GM21381 (cell line): Measurements from ENCODE around the gene ATP8A1.

ENCODE experiments used
- ATAC-seq: cut with Tn5 transposase; IDR thresholded peaks from one replicate; pipeline ENCODE4 v1.9.1; 2021; ENCODE audit warnings: mild to moderate bottlenecking, moderate library complexity; ENCODE audit not compliant: unreplicated experiment

ATP8A1 gene

GRCh38 chr4:42627885-42628646, 28.8 kb downstream of the ATP8A1 start:
- ATAC-seq = peak; percentile 88

DNA sequence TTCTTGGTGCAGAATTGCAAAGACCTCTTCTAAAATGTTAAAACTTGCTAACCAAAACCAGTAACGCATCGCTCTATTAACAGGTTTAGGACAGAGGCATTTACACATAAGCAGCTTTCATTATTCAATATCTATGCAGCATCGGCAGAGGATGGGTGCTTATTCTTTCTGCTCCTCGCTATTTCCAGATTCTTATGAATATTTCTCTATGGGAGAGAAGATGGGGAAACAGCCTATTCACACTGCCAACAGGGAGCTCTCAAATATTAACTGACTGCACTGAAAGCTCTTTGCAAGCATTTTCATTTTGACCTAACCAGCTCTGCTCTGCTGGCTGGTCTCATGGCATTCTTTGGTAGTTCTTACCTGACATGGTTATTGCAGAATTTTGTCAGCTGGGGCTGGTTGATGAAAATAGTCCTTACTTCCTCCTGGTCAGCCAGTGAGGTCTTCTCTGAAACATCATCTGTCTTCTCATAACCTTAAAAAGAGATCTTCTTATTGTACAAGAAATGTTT, 30.2 kb downstream of the ATP8A1 start:
- no peak for ATAC-seq

GRCh38 chr4:42625329-42625728, 31.6 kb downstream of the ATP8A1 start:
- ATAC-seq = no peak

DNA sequence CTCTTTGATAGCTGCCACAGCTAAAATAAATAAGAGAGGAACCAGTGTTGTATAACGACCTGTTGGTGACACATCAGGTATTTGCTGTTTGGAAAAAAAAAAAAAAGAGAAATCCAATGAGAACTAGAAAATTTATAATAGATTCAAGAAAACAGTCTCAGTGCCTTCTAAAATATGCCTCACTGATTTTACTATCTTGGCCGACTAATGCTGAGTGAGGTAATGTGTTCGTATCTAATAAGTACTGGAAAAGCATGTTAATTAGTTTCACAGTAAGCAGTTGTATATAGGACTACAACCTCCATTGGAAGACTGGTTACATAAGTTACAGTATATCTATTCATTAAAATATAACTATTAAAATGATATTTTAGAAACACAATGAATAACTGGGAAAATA, 32.4 kb downstream of the ATP8A1 start:
- no peak for ATAC-seq

GRCh38 chr4:42618023-42618422, 38.9 kb downstream of the ATP8A1 start:
- no peak for ATAC-seq

DNA sequence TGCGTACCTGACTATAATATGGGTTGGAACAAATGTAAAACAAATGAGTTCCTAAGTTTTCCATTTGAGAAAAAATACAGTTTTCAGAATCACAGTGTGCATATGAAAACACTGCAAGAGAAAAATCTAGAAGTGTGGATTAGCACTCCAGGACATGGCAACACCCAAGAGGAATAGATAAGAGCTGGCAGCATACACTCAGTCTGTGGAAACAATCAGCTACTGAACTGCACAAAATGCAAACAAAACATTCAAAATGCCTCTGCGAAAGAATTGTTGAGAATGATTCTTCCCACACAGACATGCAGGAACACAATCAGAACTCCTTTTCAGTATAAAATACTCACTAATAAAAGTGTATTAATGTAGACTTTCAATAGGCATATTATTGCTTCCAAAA, 39.9 kb downstream of the ATP8A1 start:
- no peak for ATAC-seq

DNA sequence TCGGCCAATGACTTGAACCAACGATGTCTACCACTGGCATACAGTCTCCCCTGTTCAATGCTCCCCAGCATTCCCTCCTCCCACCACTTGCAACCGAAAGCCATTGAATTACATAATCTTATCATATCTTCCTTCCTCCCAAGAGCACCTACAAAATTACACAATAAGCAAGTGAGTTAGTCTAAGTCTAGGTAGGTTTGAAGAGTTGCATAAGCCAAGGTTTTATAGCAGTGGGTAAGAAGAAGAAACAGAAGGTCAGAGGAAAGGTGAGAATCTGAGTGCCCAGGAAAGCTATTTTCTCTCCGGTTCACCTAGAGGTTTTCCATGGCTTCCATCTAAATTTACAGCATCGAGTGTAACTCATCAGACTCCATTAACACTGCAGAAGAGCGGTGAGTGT, 40.3 kb downstream of the ATP8A1 start:
- ATAC-seq = no peak

- no peak for ATAC-seq
These were observed 41.7 kb downstream of the ATP8A1 start for GRCh38 chr4:42615131-42615763.

GRCh38 chr4:42612898-42613297, 44.0 kb downstream of the ATP8A1 start:
- no peak for ATAC-seq

GRCh38 chr4:42610941-42611340, 46.0 kb downstream of the ATP8A1 start:
- ATAC-seq = no peak

DNA sequence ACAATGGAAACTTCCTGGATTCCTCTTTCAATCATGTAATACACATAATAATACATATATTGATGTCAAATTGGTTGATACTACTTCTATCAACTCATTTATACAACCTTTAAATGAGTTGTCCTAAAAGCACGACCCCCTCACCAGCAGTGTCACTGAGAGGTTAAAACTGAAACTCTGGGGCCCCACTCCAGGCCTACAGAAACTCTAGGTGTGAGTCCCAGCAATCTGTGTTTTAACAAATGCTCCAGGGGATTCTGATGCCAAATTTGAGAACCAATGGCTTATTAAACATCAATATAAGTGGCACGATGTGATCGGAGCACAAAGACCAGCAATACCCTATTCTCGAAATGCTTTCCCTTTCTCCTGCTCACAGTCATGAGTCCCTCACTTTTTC, 47.9 kb downstream of the ATP8A1 start:
- ATAC-seq = no peak

DNA sequence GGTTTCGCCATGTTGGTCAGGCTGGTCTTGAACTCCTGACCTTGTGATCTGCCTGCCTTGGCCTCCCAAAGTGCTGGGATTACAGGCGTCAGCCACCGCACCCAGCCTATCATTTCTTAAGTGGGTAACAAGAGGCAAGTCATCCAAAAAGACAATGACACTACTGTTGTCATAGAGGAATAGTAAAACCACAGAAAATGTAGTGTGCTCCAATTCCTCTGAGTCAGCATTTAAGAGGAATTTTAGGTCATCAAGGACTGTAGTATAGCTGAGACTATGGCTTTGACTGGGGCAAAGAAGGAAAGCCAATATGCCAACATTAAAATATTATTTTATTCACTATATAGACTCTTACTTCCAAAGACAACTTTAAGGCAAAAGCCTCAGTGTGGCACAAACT, 48.4 kb downstream of the ATP8A1 start:
- no peak for ATAC-seq

DNA sequence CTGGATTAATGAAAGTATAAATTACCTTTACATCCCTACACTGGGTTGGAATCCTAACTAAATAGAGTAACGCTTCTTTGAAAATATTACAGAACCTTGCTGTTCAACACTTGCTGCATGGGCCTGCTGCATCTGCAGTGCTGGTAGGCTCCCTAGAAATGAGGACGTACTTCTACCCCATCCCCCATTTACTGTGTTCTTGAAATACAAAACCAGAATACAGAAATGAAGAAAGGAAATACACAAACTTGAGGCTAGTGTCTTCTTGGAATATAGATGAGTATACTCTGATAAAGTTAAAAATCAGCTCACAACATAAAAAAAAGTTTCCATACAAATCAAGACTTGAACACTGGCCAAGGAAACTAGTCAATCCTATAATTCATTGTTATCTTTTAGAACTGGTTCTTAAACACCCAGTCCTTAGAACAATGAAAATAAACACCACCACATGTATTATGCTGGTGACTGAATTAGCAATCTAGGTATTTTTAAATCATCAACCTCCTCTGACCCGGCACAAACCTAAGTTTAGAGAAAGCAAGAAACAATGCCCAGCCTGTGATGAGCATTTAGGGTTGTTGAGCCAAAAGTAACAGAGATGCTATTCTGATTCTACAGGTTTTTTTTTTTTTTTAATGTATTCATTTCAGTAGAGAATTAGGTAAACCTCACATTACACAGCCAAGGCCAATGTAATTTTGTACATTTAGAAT, 49.7 kb downstream of the ATP8A1 start:
- no peak for ATAC-seq

DNA sequence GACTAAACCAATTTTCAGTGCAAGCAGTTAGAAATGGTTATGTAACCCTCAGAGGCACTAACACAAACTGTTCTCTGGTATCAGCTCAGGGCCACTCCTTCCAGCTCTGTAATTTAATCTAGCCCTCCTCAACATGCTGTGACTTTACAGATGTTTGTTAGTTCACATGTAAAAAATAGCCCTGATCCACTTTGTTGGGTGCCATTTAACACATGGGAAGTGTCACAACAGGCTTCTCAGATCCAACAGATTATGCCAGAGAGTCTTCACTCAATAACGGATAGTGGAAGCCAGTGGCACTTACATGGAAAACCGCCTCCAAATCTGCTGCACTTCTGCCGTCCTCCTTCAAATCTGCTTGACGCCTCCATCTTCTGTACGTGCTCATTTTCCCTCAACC, 51.6 kb downstream of the ATP8A1 start:
- no peak for ATAC-seq

DNA sequence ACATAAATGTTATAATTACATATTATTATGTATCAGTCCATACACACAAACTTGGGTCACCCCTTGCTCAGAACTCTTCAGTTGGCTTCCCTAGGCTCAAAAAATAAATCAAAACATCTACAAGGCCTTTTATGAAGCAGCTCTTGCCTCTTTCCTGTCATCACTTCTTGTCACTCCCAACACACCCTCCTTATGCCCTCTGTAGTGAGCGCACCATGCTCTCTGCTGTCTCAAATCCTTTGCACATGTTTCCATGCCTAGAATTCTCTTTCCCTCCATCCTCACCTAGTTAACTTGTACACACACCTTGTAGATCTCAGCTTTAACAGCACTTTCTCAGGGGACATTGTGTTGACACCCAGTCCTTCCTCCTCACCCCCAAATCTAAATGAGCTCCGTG, 53.0 kb downstream of the ATP8A1 start:
- no peak for ATAC-seq

GRCh38 chr4:42600578-42600977, 56.3 kb downstream of the ATP8A1 start:
- no peak for ATAC-seq

- ATAC-seq = peak; percentile 81
These were observed 60.0 kb downstream of the ATP8A1 start for GRCh38 chr4:42596918-42597317.

DNA sequence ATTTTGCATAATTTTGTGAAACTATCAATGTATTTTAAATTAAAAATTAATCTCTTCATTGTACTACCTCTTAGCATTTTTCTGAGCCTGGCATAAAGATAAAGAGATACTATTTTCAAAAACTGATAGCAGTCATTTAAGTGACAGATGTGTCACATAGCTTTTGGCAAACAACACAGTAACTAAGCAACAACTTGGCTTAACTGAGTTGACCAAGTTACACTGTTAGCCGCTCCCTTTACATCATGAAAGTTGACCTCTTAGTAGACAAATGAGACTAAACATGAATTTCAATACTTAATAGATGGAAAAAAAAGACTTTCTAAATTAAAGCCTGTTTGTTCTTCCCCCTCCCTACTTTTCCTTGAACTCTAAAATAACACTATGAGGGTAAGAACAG, 62.0 kb downstream of the ATP8A1 start:
- no peak for ATAC-seq

DNA sequence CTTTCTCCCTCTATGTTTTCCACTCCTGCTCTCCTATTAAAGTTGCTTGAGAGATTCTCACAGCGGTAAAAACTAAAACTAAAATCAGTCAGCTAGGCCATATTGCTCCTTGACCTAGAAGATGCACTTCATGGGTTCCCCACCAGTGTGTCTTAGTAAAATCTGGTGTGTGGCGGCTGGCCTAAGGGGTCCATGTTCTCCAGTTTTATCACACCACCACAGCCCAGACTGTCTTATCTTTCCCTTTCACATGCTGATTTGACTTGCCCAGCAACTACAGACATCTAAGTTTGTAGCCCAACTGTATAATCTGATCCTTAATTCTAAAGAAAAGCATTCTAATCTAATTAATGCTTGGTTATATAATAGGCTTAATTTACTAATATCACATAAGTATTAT, 68.0 kb downstream of the ATP8A1 start:
- no peak for ATAC-seq

- no peak for ATAC-seq
These were observed 70.1 kb downstream of the ATP8A1 start for GRCh38 chr4:42586775-42587174.

- ATAC-seq = no peak
These were observed 77.0 kb downstream of the ATP8A1 start for GRCh38 chr4:42579903-42580302.

DNA sequence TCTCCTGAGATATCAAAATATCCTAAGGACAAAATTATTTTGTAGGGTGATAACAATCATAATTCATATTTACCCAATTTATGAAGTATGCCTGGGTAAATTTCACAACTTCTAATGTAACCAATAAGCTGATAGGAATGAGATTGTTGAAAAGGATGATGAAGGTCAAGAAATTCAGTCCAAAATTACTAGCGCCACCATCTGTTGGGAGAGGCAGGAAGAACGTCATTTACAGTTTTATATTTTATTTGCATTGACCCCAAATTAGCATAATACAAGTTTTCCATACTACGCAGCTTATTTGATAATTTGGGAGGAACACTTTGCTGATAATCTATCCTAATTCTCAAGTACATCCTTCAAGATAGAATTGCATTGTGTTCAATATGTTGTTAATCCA, 78.7 kb downstream of the ATP8A1 start:
- ATAC-seq = no peak
